Activated CD8-positive, alpha-beta memory T cell treated with anti-CD3 and anti-CD28 coated beads for 36 hours (primary cell): ENCODE measurements around the gene EPAS1. TPM values are rescaled to one million over a fixed set of nuclear protein-coding genes. Genes with fewer than 3 reads are reported as not detected.

Experiments used
- CTCF ChIA-PET: fragments of 350-600 bp; sonication (Branson Sonifier 250); formaldehyde crosslinking; loops from one replicate; lab custom pipeline; 2021; ENCODE audit warnings: antibody characterized with exemption; lab: Charles Lee
- POLR2A ChIA-PET: fragments of 350-600 bp; sonication (Branson Sonifier 250); formaldehyde crosslinking; loops from one replicate; lab custom pipeline; 2021; ENCODE audit warnings: antibody characterized with exemption; lab: Charles Lee
- total RNA-seq, 2 experiments: library from RNA; stranded (reverse); gene quantifications; one replicate each; pipeline ENCODE4 v1.2.3, GENCODE V29; 2021

The EPAS1 gene
- total RNA-seq, 2 experiments from 2014 or later, result 6.8 to 7.0 TPM

DNA sequence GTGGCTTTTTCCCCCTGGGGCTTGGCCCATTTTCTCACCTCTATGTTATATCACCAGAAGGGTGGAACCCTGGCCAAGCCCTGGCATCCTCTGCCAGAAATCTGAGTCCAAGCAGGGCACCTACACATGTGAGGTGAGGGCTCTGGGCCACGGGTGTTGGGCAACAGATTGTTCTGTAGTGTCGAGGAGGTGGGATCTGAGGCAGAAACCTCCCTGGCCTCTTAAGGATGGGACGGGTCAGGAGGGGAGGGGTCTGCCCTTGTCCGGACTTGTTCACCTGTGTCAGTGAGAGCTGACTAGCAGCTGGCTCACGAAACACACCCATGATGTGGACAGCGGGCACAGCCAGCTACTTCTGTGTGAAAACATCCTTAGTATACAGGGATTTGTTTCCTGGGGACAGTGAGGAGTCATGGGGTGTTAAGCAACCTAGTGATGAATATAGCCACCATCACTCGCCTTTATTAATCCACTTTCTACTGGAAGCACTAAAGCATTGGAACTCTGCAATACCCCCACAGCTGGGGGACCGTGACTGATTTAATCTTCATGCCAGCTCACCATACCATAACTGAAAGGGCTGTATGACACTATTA, 35.6 kb downstream of the EPAS1 start:
- ChIA-PET POLR2A (no interaction called here), CTCF (no interaction called here)

DNA sequence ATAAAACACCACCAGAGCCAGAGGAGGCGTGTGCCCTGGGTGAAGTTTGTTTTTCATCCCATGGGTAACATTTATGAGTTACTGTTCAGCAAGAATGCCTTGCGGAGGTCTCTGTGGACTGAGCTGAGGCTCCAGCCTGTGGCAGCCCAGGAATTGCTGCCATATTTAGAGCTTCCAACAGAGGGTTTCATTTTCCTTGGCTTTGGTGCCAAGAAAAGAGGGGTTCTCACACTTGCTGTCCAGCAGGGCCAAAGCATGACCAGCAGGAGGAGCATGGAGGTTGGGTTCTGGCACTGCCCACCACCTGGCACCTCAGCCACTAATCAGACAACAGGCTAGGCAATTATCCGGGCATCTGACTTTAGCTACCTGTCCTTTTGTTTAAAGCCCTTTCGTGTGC, 36.7 kb downstream of the EPAS1 start:
- POLR2A ChIA-PET, result no interaction called here
- CTCF ChIA-PET, result no interaction called here

DNA sequence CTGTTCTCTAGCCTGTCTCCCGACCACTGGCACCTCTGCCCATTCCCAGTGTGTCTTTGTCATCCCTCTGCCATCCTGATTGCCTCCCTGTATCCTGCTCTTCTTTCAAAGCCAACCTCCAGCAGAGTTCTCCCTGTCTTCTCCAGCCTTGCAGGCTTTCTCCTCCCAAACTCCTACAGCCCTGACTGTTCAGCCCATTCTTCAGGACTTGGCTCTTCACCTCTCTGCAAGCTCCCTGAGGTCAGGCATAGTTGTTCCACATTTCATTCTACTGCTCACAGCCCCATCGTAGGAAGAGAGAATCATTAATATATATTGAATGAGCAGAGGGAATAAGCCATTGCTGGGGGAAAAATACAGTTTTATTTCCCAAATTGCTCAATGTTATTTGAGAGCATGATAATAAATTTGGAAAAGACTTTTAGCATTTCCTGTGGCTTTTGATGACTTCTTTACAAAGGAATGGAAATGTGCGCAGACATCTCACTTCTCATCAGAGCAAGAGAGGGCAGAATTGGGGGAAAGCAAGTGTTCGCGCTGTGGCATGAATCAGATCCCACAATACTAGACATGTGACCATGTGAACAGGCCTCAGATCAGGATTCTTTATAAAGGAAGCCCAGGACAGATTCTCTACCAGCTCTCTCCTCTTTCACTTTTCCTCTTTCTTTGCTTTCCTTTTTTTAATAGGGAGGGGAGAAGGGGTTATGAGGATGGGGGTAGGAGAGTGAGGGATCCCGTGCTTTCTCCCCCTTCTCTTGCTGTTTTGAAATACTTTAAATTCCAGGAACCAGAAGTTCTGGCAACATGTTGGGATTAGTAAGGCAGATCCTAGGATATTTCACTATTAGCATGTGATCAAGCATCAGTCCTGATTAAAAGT, 37.4 kb downstream of the EPAS1 start:
- CTCF ChIA-PET, result no interaction called here
- POLR2A ChIA-PET, result no interaction called here

DNA sequence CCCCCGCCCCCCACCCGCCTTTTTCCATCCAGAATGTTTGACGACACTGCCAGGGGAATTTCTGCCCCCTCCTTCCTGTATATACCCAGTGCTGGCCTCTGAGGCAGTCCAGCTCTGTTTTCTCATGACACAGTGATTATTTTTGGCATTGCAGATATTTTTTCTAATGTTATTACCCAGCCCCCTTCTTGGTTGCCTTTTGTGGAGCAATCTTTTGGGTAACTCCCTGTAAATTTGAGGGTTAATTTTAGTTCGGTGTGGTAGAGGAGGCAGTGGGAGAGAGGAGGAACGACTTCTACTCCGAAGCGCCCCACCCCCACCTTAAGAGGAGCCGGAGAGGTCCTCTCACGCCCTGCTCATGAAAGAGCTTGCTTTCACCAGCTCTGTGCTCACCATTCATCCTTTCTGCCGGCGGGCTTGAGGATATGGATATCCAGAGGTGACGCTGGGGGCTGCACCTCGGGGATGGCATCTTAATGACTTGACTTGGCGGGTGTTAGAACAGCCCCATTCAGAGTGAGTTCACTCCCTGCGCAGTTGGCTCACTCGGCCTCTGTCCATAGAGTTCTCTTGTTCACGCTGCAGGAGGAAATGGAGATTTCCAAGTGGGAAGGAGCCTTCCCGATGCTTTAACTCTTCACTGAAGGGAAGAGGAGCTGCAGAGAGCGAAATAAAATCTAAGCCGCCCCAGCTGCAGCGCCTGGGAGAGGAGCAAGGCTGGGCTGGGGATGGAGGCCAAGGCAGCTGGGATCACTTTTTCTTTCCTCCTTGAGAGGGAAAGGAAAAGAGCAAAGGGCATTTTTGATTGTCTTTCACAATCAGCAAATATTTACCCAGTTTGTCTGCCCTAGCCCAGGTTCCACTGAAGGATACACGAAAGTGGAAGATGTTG, 38.4 kb downstream of the EPAS1 start:
- ChIA-PET CTCF (no interaction called here), POLR2A (interaction anchor here (0.6 kb wide), 1 partner anchor 837 kb away, joined by 3 read pairs; no protein-coding TSS in a partner anchor)

DNA sequence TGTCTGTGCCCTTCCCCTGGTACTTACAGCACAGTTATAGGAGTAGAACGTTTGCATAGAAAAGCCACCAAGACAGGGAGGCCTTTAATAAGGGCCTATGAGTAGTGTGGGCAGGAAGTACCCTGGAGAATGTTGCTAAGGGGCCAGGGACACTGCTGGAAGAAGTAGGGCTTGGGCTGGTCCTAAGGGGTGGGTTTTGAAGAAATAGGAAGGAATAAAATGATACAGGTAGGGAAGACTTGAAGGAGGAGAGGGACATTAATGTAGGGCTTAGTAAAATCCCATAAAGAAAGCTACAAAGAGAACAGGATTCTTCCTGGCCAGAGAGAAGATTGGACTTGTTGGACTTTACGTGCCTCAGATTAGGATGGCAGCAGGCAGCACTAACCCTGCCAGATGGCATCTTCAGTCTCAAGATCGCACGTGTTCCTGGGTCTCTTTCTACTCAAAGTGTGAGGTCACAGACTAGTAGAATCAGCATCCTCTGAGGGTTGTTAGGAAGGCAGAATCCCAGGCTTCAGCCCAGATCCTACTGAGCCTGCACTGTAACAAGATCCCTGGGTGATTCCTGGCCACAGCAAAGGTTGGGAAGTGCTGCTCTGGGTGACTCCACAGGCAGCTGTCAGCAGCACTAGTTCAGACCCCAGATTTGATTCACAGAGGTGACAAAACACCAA, 39.2 kb downstream of the EPAS1 start:
- POLR2A ChIA-PET, result no interaction called here
- CTCF ChIA-PET, result no interaction called here

DNA sequence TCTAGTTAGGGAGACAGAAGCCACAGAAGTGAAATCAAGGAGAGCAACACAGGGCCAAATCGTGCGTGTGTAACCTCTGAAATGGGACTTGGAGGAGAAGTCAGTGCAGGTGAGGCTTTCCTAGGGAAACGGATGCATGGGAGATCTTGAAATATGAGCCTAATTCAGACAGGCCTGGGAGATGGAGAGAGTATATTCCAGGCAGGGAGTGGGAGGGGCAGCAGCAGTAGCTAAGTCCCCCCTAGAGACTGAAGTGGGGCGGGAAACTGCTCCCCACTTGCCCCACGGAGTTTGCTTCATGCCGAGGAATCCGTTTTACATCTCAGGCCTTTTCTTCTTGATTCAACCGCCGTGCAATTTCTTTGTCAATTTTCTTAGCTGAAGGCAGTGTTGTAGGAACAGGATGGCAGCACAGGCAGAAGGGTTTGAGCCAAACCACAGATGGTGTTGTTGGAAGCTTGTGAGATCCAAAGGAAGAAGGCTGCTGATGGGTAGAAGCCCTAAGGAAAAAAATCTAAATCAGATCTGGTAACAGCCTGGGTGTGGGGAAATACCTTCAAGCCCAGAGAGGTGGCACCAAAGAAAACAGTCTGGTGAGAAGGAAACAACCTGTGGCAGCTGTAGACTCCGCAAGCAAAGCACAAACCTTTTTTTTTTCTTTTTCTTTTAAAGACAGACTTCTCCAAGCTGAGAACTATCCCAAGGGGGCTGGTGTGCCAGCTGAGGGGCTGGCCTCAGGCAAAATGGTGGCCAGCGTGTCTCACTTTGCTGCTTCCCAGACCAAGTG, 40.2 kb downstream of the EPAS1 start:
- ChIA-PET POLR2A (no interaction called here), CTCF (no interaction called here)

DNA sequence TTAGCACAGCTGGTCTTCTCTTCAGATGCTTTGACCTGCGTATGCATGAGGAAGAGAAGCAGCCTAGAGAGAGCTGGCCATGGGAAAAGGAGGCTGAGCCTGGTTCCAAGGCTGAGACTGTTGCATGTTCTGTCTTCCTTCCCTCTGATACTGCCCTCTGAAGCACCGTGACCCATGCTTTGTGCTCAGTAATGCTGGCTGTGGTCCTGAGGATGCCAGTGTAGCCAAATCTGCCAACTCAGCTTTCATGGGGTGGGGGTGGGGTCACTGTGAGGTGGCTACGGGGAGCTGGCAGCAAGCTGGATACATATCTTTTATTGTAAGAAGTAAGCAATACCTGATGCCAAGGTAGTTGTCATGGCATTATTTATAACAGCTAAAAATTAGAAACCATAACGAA, 41.5 kb downstream of the EPAS1 start:
- ChIA-PET CTCF (no interaction called here), POLR2A (no interaction called here)

DNA sequence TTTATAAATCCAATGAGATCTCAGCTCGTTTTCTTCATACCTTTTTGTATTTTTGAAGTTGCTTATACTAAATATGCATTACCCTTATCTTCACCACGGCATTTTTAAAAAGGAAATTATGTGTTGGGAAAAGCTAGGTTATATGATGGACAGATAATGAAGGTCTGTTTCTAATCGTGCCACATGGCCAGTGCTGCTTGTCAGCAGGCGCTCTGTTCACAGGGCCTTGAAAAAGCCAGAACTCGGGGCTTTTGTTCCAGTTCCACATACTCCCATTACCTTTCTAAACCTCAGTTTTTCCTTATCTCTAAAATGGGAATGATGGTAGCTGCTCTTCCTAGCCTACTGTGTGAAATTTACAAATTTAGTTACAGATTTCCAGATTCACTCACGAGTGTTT, 42.0 kb downstream of the EPAS1 start:
- CTCF ChIA-PET, result no interaction called here
- POLR2A ChIA-PET, result no interaction called here

DNA sequence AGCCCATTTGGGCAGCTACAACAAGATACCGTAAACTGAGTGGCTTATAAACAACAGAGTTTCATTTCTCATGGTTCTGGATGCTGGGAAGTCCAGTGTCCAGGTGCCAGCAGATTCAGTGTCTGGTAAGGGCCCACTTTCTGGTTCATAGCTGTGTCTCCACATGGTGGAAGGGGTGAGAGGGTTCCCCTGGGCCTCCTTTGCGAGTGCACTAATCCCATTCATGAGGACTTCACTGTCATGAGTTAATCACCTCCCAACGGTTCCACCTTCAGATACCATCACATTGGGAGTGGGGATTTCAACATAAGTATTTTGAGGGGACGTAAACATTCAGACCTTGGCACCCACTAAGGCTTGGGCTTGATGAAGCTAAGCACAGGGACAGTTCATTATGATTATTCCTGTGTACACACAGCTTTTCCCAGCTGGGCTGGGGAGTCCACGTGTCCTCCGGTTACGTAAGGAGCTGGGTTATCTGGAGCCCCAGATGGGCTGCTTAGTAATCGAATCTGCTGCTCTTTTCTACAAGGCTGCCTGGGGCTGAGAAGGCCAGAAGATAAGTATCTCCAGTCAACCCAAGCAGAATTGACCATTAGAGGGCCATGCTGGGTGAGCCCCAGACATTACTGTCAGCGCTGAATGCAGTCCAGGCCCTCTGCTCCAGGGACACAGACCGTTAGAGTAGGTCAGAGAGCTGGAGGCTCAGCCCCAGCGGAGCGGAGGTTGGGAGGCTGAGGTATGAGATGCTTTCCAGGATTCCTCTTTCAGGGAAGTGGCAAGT, 42.7 kb downstream of the EPAS1 start:
- CTCF ChIA-PET, result no interaction called here
- POLR2A ChIA-PET, result no interaction called here

DNA sequence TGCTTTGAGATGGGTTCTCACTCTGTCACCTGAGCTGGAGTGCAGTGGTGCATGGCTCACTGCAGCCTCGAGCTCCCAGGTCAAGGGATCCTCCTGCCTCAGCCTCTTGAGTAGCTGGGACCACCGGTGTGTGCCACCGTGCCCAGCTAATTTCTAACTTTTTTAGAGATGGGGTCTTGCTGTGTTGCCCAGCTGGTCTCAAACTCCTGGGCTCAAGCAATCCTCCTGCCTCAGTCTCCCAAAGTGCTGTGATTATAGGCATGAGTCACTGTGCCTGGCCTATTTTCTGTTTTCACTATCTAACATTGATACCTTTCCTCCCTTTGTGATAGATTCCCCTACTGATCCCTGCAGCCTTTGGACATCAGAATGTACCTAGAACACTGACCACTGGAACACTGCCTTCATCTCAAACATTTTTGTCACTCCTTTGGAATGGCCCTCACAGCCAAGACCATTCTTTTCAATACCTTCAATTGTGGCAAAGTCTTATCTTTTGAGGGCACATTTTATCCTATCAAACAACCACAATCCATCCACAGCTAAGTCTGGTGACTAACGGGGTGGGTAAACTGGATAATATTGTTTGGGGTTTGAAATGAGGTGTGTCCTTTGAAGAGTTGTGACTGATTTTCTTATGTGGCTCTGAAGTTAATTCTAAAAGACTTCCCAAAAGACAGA, 43.7 kb downstream of the EPAS1 start:
- POLR2A ChIA-PET, result no interaction called here

DNA sequence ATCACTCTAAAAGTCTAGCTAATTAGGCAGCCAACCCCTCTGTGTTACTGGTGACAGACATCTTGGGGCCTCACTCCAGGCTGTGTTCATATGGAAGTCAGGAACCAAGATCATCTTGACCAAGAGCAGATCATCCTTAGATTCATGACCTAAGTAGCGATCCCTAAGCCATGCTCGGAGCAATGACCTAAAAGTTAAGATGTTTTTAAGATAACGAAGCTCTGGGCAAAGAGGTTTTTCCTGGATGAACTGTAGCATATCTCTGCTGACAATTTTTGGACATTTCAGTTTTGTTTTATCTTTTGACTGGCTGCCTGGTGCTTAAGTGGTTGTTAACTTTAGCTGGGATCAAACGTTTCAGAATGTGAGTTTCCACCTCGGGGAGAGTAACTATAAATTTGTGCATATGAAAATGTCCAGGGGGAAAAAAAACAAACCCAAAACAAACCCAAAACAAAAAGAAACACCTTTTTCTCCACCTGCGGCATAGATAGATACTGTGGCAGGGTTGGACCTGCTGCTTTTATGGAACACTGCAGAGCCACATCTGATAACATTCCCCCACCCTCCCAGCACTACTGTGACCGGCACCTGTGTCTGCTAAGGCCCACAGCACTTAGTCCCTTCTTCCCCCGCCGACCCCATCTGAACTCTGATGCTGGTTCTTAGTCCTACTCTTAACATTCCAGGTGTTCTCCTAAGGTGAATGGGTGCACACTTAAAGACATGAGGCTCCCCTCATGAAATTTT, 45.5 kb downstream of the EPAS1 start:
- CTCF ChIA-PET, result no interaction called here
- POLR2A ChIA-PET, result no interaction called here

More for the DNA sequence above, 43.7 kb downstream of the EPAS1 start:
- CTCF ChIA-PET, result no interaction called here

DNA sequence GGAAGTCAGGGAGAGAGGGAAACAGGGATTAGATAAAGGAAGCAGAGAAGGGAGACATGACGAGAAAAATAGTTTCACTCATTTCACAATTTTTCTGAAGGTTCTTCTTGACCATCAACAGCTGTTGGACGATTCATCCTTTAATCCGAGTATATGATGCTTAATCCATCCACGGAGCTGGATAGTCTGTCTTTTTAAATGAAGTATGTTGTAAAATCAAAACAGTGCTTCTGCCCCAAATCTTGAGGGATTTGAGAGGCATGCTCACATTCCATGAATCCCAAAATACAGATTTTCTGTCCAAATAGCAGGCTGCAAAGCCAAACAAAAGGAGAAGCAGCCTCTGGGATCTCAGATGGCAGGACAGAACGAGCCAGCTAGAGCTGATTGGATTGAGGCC, 47.5 kb downstream of the EPAS1 start:
- ChIA-PET CTCF (no interaction called here), POLR2A (no interaction called here)

DNA sequence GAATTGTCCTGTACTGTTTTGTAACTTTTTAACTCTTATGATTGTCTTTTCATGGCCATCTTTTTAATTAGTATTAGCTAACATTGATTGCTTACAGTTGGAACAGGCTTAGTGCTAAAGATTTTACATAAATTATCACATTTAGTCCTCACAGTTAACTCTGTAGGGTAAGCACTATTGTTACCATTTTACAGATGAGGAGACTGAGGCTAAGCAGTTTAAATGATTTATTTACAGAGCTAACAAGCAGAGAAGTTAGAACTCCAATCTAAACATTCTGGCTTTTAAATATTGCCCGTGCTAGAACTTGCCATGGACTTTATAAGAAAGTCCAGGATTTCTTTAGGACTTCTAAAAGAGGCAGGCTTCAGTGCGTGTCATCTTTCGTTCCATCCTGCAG, 48.6 kb downstream of the EPAS1 start:
- CTCF ChIA-PET, result no interaction called here

DNA sequence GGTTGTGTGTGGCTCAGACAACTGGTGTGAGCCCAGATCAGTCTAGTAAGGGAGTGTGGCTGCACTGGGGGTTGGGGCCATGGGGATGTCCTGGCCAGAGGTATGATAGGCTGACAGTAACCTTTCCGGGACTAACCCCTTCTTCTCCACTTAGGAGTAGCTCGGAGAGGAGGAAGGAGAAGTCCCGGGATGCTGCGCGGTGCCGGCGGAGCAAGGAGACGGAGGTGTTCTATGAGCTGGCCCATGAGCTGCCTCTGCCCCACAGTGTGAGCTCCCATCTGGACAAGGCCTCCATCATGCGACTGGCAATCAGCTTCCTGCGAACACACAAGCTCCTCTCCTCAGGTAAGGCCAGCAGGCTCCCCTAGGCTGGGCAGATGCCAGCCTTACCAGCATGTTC, 49.5 kb downstream of the EPAS1 start:
- CTCF ChIA-PET, result no interaction called here
- POLR2A ChIA-PET, result no interaction called here

More for the DNA sequence above, 48.6 kb downstream of the EPAS1 start:
- POLR2A ChIA-PET, result no interaction called here

DNA sequence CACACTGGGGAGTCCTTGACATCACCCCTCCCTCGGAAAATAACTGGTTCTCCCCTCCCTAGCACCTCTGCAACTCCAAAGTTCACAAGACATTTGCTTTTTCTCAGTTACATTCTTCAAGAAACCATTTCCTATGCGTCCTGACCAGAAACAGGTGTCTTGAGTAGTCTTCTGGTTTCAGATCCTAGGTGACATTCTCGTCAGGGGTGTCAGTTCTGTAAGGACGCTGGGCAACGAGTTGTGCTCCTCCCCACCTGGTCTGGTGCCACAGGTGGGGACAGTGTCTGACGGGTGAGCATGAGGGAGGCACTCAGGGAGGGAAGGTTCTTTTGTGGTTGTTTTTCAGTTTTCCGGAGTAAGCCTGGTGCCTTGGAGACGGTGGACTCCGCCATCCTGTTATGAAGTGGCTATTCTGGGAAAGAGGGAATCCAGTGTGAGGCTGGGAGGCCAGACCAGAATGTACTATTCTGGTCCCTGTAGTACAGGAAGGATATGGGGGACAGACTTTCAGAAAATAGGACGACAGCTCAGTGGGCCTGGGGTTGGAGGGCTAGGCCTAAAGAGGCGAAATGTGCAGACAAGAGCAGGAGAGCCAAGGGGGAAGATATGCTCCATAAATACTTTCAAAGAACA, 50.6 kb downstream of the EPAS1 start:
- CTCF ChIA-PET, result no interaction called here
- POLR2A ChIA-PET, result no interaction called here

DNA sequence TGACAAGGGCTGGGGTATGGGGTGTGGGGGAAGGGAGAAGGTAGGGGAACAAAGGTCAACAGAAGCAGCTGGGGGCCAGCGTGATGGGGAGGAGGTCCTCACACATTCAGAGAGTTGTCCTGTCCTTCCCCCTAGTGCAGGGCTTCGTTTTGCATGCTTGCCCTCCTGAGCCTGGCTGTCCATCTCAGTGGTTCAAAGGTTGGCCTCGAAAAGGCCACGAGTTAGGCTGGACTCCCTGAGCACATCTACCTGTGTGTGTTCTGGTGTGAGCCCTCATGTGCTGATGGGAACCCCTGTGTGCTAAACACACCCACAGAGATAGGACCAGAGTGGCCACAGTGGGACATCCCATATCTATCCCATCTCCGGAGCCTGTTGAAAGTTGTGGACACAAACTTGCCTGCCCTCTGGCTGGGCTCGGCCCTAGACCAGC, 51.9 kb downstream of the EPAS1 start:
- ChIA-PET CTCF (no interaction called here), POLR2A (no interaction called here)
